GM23248 (cell line): ENCODE measurements around the gene AGTR2.
"Not testable (repeated sequence)": the region's sequence is repeated elsewhere in the genome, so short reads cannot be mapped to it uniquely, and the experiment has no call there.

Experiments used
- EZH2 ChIP-seq: fragments of 200-600 bp; sonication (generic); IDR thresholded peaks from 2 replicates; pipeline ENCODE4 v1.6.1; 2018; ENCODE audit warnings: antibody characterized with exemption, mild to moderate bottlenecking; ENCODE audit not compliant: insufficient read depth, poor library complexity, severe bottlenecking
- EZH2phosphoT487 ChIP-seq: fragments of 200-600 bp; sonication (generic); IDR thresholded peaks from 2 replicates; pipeline ENCODE4 v1.6.1; 2018; ENCODE audit warnings: antibody characterized with exemption, moderate library complexity, mild to moderate bottlenecking, low read depth; ENCODE audit not compliant: insufficient read depth

- not testable (repeated sequence) for TF ChIP-seq EZH2, EZH2phosphoT487
Observed at GRCh38 chrX:116141270-116141669, 29.3 kb upstream of the AGTR2 start.
